GM21576 (cell line): Measurements from ENCODE around the gene UBXN6.
A peak's percentile ranks its signal among the peaks of the same experiment; 100 is the strongest.

Source experiments
- ATAC-seq: cut with Tn5 transposase; IDR thresholded peaks from one replicate; pipeline ENCODE4 v1.9.1; 2021; ENCODE audit warnings: mild to moderate bottlenecking, moderate library complexity; ENCODE audit not compliant: unreplicated experiment

The UBXN6 gene

DNA sequence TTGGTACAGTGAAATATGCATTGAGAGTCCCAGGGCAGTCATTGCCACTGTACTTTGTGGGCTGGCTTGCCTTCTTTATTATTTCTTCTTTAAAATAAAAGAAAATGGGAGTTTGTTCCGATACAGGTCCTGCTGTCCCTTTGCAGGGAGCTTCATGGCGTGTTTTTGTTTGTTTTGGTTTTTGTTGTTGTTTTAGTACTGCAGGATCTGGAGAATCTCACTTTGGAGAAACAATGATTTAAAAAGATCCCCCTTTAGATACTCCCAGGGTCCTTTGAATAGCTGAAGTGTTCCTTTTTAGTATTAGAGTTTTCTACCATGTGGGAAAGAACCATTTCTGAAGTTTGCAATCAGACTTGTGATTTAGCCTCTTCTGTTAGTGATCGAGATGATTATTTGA lies 44.0 kb downstream of the UBXN6 start:
- no peak for ATAC-seq

DNA sequence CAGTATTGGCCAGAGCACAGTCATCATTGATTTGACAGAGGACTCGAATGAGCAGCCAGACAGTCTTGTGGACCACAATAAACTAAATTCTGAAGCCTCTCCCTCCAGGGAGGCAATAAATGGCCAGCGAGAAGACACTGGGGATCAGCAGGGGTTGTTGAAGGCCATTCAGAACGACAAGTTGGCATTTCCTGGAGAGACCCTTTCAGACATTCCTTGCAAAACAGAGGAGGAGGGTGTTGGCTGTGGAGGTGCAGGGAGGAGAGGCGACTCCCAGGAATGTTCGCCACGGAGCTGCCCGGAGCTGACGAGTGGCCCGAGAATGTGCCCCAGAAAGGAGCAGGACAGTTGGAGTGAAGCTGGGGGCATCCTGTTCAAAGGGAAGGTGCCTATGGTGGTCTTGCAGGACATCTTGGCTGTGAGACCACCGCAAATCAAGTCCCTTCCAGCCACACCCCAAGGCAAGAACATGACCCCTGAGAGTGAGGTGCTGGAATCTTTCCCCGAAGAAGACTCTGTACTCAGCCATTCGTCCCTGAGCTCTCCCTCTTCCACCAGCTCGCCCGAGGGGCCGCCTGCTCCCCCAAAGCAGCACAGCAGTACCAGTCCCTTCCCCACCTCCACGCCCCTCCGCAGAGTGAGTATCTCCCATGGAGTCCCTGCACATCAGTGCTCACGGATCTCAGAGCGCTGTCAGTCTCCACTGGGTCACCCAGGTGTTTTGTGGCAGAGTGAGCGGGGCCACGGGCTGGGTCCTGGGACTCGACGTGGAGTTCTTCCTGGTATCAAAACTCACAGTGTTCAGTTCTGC lies 48.3 kb downstream of the UBXN6 start:
- ATAC-seq = no peak

DNA sequence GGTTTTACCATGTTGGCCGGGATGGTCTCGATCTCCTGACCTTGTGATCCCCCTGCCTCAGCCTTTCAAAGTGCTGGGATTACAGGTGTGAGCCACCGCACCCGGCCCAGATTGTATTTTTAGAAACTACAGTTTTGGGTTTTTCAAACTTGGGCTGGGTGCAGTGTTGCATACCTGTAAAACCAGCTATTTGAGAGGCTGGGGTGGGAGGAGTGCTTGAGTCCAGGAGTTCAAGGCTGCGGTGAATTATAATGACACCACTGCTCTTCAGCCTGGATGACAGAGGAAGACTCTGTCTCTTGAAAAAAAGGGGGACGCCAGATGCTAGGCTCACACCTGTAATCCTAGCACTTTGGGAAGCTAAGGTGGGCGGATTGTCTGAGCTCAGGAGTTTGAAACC lies 51.0 kb downstream of the UBXN6 start:
- no peak for ATAC-seq

DNA sequence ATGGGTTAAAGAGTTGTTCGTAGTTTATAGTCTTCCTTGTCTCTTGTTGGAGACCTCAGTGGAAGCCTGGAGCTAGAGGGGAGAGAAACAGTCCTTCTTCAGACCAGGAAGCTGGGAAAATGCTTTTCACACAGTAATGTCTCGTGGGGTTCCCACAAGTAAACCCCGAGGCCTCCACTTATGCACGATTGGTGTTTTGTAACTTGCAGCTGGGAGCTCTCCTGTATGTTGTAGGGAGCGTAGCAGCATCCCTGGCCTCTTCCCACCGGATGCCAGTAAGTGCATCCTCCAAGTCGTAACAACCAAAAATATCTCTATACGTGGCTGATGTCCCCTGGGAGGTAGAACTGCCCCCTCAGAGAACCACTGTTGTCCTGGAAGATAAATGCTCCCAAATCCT lies 51.6 kb downstream of the UBXN6 start:
- no peak for ATAC-seq

DNA sequence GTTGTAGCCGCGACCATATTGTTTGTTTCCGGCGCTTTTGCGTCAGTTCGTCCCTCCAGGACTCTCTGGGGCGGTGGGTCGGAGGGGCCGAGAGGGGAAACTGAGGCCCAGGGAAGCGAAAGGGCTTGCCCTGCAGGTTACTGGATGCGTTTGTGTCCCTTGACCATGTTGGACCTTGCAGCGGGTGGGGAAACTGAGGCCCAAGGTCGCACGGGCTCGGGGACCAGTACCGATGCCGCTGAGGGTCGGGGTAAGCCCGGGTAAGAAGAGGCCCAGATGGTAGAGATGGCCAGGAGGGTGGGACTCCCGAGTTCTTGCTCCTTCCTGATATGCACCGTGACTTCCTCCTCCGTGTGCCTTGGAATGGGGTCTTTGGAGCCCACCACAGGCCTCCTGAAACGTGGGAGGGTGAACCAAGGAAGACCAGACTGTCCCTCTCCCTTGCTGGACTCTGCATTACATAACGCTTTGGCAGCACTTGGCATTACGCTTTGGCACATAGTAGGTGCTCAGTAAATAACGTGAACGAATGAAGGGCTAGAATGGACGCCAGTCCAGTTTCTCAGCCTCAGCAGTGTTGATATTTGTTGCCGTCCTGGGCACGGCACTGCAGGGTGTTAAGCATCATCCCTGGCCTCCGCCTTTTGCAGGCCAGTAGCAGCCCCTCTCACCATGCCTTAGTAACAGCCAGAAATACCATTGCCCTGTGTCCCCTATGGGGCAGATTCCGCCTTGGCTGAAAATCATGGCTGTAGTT lies 54.4 kb downstream of the UBXN6 start:
- ATAC-seq = no peak

DNA sequence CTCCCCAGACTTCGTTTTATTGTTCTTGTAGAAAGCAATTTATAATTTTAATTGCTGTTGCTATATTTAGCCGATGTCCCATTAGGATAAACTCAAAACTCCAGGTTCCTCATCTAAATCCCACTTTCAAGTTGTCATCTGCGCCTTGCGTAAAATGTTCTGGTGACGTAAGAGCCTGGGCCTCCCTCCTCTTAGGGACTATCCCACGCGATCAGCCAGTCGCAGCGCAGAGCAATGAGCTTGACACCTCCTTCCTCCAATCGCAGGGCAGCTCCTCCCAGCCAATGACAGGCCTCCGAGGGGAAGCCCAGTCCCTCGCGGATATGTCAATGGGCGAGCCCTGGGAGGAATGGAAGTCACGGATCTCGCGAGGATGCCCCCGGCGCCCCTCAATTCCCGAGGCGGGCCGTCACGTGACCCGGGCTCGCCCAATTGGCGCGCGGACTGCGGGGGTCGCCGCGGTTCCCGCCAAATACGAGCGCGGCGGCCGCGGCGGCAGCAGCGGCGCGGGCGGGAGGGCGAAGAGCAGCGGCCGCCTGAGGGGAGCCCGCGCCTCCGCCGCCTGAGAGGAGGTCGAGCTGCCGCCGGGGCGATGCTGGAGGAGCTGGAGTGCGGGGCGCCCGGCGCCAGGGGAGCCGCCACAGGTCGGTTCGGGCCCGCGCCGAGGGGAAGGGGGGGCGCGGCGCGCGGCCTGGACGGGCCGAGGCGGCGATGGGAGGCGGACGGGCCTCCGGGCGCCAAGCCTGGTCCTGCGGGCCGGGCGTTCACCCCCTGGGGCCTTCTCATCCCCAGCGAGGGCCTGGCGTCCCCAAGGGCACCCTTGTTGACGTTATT lies 55.2 kb downstream of the UBXN6 start, which contains the start of gene CHAF1A:
TSS of gene CHAF1A (plus strand) at position 470 of the 834 bp plus-strand sequence. CDS start at position 593, 123 bp downstream.
- peak; percentile 81 for ATAC-seq

DNA sequence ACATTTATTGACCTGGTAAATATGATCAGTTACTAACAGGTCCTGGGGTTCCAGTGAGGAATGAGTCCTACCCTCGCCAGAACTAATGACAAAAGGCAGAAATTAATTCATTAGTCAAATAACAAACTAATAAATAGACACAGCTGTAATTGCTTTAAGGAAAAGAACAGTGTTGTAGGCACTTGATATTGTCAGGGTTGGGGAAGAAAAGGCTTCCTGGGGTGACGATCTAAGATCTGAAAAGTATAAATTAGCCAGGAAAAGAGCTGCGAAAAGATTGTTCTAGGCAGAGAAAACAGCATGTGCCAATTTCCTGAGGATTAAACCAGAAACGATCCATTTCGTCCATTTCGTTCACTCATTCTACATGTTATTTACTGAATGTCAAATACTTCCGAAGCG lies 55.8 kb downstream of the UBXN6 start:
- no peak for ATAC-seq

DNA sequence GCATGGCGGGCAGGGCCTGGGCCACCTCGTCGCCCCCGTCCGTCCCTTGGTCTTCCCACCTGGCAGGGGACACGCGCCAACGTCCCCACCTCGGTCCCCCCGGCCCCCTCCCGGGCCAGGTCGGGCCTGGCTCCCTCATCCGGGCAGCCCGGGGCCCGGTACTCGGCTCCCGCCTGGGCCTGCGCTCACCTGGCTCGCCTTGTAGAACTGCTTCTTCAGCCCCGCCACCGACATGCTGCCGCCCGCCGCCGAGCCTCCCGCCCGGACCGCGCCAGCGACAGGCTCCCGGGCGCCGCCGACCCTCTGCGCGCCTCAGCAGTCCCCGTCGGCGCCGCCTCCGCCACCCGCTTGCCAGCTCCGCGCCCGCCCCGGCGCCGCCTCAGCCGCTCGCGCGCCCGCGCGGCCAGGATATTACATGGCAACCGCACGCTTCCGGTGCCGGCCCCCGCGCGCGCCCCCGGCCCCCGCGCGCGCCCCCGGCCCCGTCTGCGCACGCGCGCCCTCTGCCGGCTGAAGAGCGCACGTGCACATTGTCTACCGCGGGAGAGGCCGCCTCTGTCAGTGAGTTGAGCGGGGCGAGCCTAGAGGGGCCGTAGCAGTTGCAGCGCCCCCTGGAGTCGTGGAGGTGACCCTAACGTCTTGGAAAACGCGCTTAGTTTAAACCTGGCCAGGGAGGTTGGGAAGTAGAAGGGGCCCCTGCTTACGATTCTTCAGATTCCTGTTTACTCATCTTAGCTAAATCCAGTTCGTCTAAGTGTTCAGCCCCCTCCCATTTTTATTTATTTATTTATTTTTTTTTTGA lies 57.3 kb downstream of the UBXN6 start, which contains the start of gene SH3GL1:
TSS of gene SH3GL1 (minus strand) at position 413 of the 802 bp plus-strand sequence. CDS start at position 234, 179 bp downstream.
- ATAC-seq = peak; percentile 49

DNA sequence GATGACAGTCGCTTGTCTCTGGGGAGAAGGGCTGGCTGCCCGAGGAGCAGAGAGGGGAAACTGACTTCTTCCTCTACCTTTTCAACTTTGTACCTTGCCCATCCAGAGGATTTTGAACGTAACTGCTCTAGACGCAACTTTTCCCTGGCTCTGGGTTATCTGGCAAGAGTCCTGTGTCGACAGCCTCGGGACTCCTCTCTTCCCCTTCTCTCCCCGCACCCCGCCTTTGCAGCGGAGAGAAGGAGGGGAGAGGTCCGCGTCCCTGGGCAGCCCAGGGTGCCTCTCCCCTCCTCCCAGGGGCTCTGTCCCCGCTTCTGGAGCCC lies 57.8 kb downstream of the UBXN6 start:
- ATAC-seq = no peak

DNA sequence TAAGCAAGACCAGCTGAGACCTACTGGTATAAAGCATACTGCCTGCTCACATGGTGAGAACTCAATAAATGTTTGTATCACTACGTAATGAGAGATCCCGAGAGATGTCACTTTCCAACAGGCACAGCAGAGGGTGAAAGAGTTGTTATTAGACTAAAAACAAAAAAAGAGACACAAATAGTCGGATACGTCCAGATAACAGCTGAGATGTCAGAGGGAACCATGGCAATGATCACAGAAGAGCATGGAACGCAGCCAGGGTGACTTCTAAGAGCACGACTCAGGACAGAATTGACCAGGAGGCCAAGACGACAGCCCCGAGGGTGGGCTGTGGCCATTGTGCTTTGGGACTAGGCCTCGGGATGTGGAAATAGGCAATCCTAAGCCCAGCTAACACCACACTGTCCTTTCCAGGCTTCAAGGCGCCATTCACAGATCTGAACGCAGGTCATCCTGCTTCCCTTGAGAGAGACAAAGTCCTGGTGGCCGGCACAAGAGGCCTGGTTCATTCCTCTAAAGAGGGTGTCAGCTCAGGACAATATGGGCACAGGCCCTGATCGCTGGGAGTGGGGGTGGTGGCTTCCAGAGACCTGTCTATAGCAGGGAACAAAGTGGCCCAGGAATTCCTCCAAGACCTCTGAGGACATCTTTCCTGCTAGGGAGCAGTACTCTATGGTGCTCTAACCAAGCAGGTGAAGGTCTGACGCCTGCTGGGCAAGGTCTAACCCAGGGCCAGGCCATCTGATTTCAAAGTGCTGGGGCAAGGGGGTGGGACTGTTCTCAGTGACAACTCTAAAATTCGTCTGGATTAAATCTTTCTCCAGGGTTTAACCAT lies 60.4 kb downstream of the UBXN6 start:
- no peak for ATAC-seq
